ENCODE results near the gene TIMM29.
"Not testable (repeated sequence)": the region's sequence is repeated elsewhere in the genome, so short reads cannot be mapped to it uniquely, and the experiment has no call there.

Gene TIMM29

DNA sequence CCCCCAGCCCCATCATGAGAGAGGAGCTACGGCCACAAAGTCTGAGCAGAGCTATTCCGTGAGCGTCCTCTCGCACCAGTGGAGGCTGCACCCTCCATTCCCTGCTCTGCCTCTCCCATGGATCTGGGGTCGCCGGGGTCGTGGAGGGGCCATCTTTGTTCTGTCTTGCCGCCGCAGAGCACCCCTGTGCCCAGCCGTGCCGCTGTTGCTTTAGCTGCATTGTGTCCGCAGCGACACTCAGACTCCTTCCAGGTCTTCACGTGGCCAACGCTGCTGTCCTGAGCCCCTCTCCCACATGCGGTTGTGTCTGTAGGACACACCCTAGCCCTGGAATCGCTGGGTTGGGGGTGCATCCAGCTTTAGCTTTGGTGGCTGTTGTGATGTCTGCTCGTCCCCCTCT is 16.0 kb upstream of the TIMM29 start:
- DNase-seq (ENCODE audit: low read depth): no peak

DNA sequence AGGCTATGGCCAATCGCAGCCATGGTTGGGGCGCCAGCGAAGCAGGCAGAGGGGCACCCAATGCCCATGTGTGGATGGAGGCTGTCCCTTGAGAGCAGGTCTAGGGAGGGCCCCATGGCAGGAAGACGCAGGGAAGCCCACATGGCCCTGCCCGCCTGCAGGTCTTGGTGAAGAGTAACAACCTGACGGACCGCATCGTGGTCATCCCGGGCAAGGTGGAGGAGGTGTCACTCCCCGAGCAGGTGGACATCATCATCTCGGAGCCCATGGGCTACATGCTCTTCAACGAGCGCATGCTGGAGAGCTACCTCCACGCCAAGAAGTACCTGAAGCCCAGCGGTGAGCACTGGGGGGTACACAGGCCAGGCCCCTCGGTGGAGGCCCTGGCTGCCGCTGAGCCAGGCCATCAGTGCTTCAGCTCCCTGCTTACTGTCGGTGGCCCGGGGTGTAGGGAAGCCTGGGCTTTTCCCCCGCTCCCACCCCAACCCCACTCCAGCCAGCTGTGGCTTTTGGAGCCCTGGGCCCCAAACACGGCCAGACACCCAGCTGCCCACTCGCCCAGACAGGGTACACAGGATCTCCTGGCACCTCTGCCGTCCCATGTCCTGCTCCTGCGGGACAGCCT is 14.8 kb upstream of the TIMM29 start:
- DNase-seq (ENCODE audit: low read depth): no peak

GRCh38 chr19:10915130-10916091 is 13.2 kb upstream of the TIMM29 start:
- peak; percentile 50 for DNase-seq (ENCODE audit: low read depth)

DNA sequence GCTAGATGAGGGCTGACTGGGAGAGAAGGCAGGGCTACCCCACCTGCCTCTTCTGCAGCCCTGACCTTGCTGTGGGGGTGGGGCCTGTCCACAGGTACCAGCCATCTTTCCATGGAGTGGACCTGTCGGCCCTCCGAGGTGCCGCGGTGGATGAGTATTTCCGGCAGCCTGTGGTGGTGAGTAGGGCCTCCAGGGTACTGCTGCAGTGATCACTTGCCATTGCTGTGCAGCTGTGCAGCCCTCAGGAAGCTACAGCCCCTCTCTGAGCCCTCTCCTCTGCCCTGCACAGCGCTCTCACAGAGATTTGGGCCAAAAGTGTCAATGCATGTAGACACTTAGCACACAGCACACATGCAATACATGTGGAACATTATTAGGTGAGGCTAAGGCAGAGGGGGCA is 12.0 kb upstream of the TIMM29 start:
- no peak for DNase-seq (ENCODE audit: low read depth)

DNA sequence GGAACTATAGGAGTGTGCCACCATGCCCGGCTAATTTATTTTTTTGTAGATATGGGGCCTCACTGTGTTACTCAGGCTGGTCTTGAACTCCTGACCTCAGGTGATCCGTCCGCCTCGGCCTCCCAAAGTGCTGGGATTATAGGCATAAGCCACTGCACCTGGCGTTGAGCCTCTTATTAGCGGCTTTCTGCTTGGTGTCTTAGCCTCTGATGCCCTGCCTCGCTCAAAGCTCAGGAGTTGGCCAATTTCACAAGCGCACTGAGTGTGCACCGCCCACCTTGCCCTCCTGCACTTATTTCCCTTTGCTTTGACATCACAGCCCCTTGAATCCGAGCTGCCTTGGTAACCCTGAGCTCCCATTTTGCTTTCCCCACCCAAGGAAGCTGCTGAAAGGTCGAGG is 10.3 kb upstream of the TIMM29 start:
- DNase-seq (ENCODE audit: low read depth): no peak

DNA sequence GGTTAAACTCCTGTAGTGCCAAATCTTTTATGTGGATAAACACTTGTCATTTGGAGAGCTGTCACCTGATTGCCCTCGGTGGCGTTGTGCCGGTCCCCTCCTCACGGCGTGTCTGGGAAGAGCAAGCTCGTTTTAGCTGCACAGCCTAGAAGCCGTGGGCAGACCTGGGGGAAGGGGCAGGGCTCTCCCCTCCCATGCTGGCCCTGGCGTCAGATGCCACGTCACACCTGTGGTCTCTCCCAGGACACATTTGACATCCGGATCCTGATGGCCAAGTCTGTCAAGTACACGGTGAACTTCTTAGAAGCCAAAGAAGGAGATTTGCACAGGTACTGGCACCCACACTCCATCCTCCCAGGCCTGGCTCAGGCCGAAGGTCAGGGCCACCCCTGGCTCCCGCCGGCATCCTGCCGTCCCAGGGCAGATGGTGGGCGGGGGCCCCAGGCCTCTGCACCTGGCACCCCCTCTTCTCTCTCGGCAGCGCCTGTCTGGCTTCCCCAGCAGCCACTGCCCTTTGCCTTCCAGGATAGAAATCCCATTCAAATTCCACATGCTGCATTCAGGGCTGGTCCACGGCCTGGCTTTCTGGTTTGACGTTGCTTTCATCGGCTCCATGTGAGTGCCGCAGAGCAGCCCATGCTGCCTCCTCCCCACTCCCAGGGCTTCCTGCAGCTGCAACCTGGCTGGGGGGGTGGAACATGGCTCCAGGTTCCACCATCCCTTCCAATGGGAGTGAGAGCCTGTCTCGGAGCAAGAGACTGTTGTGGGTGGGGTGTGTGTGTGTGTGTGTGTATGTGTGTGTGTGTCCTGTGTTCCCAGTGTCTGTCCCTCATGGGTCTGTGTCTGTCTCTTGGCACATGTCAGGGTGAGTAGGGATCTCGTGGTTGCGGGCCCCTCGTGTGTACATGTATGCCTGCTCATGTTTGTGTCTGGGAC is 9.0 kb upstream of the TIMM29 start:
- no peak for DNase-seq (ENCODE audit: low read depth)

DNA sequence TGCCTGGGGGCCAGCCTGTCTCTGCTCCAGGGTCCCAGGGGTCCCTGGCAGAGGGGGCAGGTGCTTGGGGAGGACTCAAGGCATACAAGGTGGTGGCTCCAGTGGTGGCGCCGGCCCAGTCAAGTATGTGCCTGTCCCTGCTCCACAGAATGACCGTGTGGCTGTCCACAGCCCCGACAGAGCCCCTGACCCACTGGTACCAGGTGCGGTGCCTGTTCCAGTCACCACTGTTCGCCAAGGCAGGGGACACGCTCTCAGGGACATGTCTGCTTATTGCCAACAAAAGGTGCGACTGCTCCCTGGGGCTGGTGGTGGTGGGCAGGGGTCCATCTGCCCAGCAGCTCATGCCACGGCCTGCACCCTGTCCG is 8.3 kb upstream of the TIMM29 start:
- no peak for DNase-seq (ENCODE audit: low read depth)

- no peak for DNase-seq (ENCODE audit: low read depth)
Measured at GRCh38 chr19:10920781-10921180, 7.8 kb upstream of the TIMM29 start.

GRCh38 chr19:10921199-10921909 is 7.3 kb upstream of the TIMM29 start:
- DNase-seq (ENCODE audit: low read depth): no peak

GRCh38 chr19:10921910-10922637 is 6.5 kb upstream of the TIMM29 start:
- no peak for DNase-seq (ENCODE audit: low read depth)

DNA sequence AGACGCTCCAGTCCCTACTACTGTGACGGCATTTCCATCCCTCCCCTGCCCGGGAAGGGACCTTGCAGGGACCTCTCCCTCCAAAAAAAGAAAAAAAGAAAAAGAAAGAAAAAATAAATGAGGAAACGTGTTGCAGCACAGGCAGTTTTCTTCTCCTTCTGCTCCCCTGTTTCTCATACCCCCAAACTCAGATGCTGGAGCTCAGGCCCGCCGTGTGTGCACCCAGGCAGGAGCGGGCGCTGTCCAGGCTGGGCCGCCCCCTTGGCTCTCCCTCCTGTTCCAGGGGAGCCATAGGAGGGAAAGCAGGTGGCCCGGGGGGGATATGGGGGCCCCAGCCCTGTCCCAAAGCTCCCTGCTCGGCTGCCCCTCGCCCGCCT is 6.0 kb upstream of the TIMM29 start:
- DNase-seq (ENCODE audit: low read depth): no peak

- DNase-seq (ENCODE audit: low read depth): no peak
Measured at GRCh38 chr19:10923260-10924112, 5.1 kb upstream of the TIMM29 start.

DNA sequence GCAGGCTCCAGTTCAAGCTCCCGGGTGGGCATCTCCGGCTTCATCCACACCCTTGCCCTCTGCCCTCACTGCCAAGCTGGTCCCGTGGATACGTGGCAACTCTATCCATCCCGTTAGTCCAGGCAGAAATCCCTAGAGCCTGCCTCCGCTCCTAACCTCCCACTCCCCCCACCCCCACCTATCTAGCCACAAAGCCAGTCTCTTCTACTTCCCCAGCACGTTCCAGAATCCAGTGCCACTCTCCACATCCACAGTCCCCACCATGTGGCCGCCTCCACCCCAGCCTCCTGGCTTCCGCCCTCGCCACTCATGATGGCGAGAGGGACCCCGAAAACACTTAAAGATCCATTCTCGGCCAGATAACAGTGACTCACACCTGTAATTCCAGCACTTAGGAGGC is 4.0 kb upstream of the TIMM29 start:
- DNase-seq (ENCODE audit: low read depth): no peak

- no peak for DNase-seq (ENCODE audit: low read depth)
Measured at GRCh38 chr19:10927730-10928562, 665 bp upstream of the TIMM29 start.

- no peak for DNase-seq (ENCODE audit: low read depth)
Measured at GRCh38 chr19:10929402-10929794, 787 bp downstream of the TIMM29 start.

DNA sequence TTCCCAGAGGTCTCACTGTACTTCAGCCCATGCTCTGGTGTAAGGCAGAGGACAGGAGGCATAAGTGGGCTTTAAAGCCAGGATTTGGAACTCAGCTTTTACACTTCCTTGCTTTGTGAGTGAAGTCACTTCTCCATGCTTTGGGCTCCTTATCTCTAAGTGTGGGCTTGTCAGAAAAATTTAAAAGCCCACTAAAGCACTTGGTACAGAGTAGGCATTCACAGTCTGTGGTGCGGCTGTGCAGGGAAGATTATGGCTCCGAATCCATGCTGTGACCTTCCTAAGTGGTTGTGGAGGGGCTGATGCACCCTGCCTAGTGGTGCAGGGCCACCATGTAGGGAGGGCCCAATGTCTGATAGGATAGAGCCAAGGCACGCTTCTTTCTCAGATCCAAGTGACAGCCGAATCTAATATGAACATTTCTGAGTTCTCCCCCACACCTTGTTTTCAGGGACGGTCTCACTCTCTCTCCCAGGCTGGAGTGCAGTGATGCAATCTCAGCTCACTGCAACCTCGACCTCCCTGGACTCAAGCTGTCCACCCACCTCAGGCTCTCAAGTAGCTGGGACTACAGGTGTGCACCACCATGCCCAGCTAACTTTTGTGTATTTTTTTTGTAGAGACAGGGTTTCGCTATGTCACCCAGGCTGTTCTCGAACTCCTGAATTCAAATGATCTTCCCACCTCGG is 6.9 kb downstream of the TIMM29 start:
- no peak for DNase-seq (ENCODE audit: low read depth)

GRCh38 chr19:10936661-10937084 is 8.1 kb downstream of the TIMM29 start:
- peak; percentile 56 for DNase-seq (ENCODE audit: low read depth)

DNA sequence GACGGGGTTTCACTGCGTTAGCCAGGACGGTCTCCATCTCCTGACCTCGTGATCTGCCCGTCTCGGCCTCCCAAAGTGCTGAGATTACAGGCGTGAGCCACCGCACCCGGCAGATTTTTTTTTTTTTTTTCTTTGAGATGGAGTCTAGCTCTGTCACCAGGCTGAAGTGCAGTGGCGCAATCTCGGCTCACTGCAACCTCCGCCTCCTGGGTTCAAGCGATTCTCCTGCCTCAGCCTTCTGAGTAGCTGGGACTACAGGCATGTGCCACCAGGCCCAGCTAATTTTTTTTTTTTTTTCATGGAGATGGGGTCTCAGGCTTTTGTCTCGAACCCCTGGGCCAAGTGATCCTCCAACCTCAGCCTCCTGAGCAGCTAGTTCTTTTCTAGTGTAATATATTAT is 13.0 kb downstream of the TIMM29 start:
- not testable (repeated sequence) for DNase-seq (ENCODE audit: low read depth)

DNA sequence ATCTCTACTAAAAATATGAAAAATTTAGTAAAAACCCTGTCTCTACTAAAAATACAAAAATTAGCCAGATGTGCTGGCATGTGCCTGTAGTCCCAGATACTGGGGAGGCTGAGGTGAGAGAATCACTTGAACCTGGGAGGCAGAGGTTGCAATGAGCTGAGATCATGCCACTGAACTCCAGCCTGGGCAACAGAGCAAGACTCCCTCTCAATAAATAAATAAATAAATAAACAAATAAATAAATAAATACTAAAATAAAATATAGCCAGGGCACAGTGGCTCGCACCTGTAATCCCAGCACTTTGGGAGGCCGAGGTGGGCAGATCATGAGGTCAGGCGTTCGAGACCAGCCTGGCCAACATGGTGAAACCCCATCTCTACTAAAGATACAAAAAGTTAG is 14.8 kb downstream of the TIMM29 start:
- not testable (repeated sequence) for DNase-seq (ENCODE audit: low read depth)
